Neuronal stem cell (in vitro differentiated cells): ENCODE data around the gene SHQ1.
A peak's percentile ranks its signal among the peaks of the same experiment; 100 is the strongest.

ENCODE experiments used
- DNase-seq: peaks from one replicate; pipeline ENCODE4 v3.0.0-alpha.2; 2013; ENCODE audit warnings: low spot score
- H2AFZ ChIP-seq: one replicate; pipeline ENCODE4 v1.6.1; 2013; ENCODE audit warnings: mild to moderate bottlenecking, low read length, inconsistent platforms
- H2AK5ac ChIP-seq: 2 replicates; pipeline ENCODE4 v1.6.1; 2013; ENCODE audit warnings: low read depth, mild to moderate bottlenecking, inconsistent platforms, low read length, moderate library complexity, mixed read lengths
- H2BK120ac ChIP-seq: 2 replicates; pipeline ENCODE4 v1.6.1; 2013; ENCODE audit warnings: low read depth, mild to moderate bottlenecking, inconsistent platforms, low read length, moderate library complexity, mixed read lengths
- H2BK12ac ChIP-seq: one replicate; pipeline ENCODE4 v1.6.1; 2013; ENCODE audit warnings: low read length, inconsistent platforms
- H2BK15ac ChIP-seq: 2 replicates; pipeline ENCODE4 v1.6.1; 2013; ENCODE audit warnings: mild to moderate bottlenecking, low read length, inconsistent platforms, mixed read lengths
- H2BK5ac ChIP-seq: one replicate; pipeline ENCODE4 v1.6.1; 2013; ENCODE audit warnings: inconsistent platforms, mild to moderate bottlenecking, low read length, moderate library complexity
- H3K14ac ChIP-seq: one replicate; pipeline ENCODE4 v1.6.1; 2013; ENCODE audit warnings: low read length, inconsistent platforms
- H3K18ac ChIP-seq: 2 replicates; pipeline ENCODE4 v1.6.1; 2013; ENCODE audit warnings: low read length, inconsistent platforms
- H3K23ac ChIP-seq: 2 replicates; pipeline ENCODE4 v1.6.1; 2013; ENCODE audit warnings: low read depth, mild to moderate bottlenecking, mixed read lengths, low read length, inconsistent platforms; ENCODE audit not compliant: poor library complexity
- H3K27ac ChIP-seq: replicated peaks from 3 replicates; pipeline ENCODE4 v1.5.1; 2013; ENCODE audit warnings: low read length, inconsistent platforms
- H3K27me3 ChIP-seq, 3 experiments: 2 replicates each; pipeline ENCODE4 v1.6.1; 2013; ENCODE audit warnings: low read length in 3 of 3, mild to moderate bottlenecking in 2 of 3, inconsistent platforms in 1 of 3, low read depth in 1 of 3, mixed read lengths in 1 of 3, moderate library complexity in 1 of 3; ENCODE audit not compliant: control insufficient read depth in 3 of 3, insufficient read depth in 3 of 3
- H3K36me3 ChIP-seq, 2 donors: replicated peaks in 1 of 2; 2 replicates each; pipeline ENCODE4 v1.6.1; 2013; ENCODE audit warnings: low read length in 2 of 2; ENCODE audit not compliant: control insufficient read depth in 2 of 2, insufficient read depth in 2 of 2
- H3K4ac ChIP-seq: 2 replicates; pipeline ENCODE4 v1.6.1; 2013; ENCODE audit warnings: inconsistent platforms, mild to moderate bottlenecking, low read length, moderate library complexity
- H3K4me1 ChIP-seq, 2 donors: 1 replicate in 1 of 2; 2 replicates in 1 of 2; pipeline ENCODE4 v1.6.1; 2013; ENCODE audit warnings: low read length in 2 of 2, low read depth in 1 of 2; ENCODE audit not compliant: control insufficient read depth in 2 of 2, insufficient read depth in 1 of 2
- H3K4me2 ChIP-seq: one replicate; pipeline ENCODE4 v1.6.1; 2013; ENCODE audit warnings: mild to moderate bottlenecking, low read length, inconsistent platforms; ENCODE audit not compliant: insufficient read depth, poor library complexity, severe bottlenecking
- H3K4me3 ChIP-seq, 2 donors: 2 replicates each; pipeline ENCODE4 v1.5.1; 2013; ENCODE audit warnings: low read length in 2 of 2, mild to moderate bottlenecking in 2 of 2, inconsistent platforms in 1 of 2, moderate library complexity in 1 of 2
- H3K79me1 ChIP-seq: one replicate; pipeline ENCODE4 v1.6.1; 2013; ENCODE audit warnings: low read depth, mild to moderate bottlenecking, inconsistent platforms, low read length, moderate library complexity
- H3K9ac ChIP-seq: one replicate; pipeline ENCODE4 v1.6.1; 2013; ENCODE audit warnings: mild to moderate bottlenecking, low read depth, low read length, inconsistent platforms; ENCODE audit not compliant: poor library complexity
- H3K9me3 ChIP-seq, 2 donors: replicated peaks in 1 of 2; 2 replicates each; pipeline versions ENCODE3 to v1.6.1; 2013; ENCODE audit warnings: low read length in 2 of 2, mild to moderate bottlenecking in 2 of 2, inconsistent platforms in 1 of 2, low read depth in 1 of 2, mixed read lengths in 1 of 2, moderate library complexity in 1 of 2; ENCODE audit not compliant: control insufficient read depth in 2 of 2, insufficient read depth in 1 of 2
- H4K8ac ChIP-seq: one replicate; pipeline ENCODE4 v1.6.1; 2013; ENCODE audit warnings: low read depth, mild to moderate bottlenecking, inconsistent platforms, low read length, moderate library complexity
- H4K91ac ChIP-seq: one replicate; pipeline ENCODE4 v1.6.1; 2013; ENCODE audit warnings: low read length, low read depth, mild to moderate bottlenecking, inconsistent platforms; ENCODE audit not compliant: poor library complexity
- WGBS, 2 donors: extraction: QIAGEN DNeasy Blood & Tissue Kit; methylation state at CpG; one replicate each; pipeline ENCODE4 v1.1.7; 2013; ENCODE audit warnings: missing lambda C conversion rate in 2 of 2, mixed read lengths in 1 of 2; ENCODE audit not compliant: insufficient read length in 2 of 2, insufficient replicate concordance in 1 of 2; ENCODE audit errors: extremely low coverage in 2 of 2; 5-methylcytosine and 5-hydroxymethylcytosine counted together

SHQ1 gene

GRCh38 chr3:72887705-72888545 is 39.7 kb upstream of the SHQ1 start, which contains the start of gene GXYLT2:
TSS of gene GXYLT2 (plus strand) at chr3:72888046. CDS start at chr3:72888234, 188 bp downstream.
- H3K9ac ChIP-seq: no peak within 1 kb of the TSS
- no peaks in the 10 kb centered on the region for H3K36me3 ChIP-seq
- no peak within 1 kb of the TSS for H2BK15ac ChIP-seq
- H3K23ac ChIP-seq: no peak within 1 kb of the TSS
- H3K14ac ChIP-seq: no peak within 1 kb of the TSS
- DNase-seq: peak; percentile 67
- peaks cover 7 to 13% of the 10 kb centered on the region in 2 donors for H3K4me1 ChIP-seq
- no CpG with 5 or more reads among the region's 96 CpGs for WGBS, 2 donors
- no peak within 1 kb of the TSS for H4K91ac ChIP-seq
- H2BK120ac ChIP-seq: no peak within 1 kb of the TSS
- no peak within 1 kb of the TSS for H3K27ac ChIP-seq
- H3K79me1 ChIP-seq: no peaks in the 10 kb centered on the region
- no peak within 1 kb of the TSS for H2BK5ac ChIP-seq
- H3K9me3 ChIP-seq: peaks cover 0 to 24% of the 10 kb centered on the region in 2 donors
- H3K4me3 ChIP-seq: peak within 1 kb of the TSS; percentile 27 to 77
- H3K18ac ChIP-seq: no peak within 1 kb of the TSS
- H3K4me2 ChIP-seq: peak within 1 kb of the TSS; percentile 73
- H3K4ac ChIP-seq: no peak within 1 kb of the TSS
- H2BK12ac ChIP-seq: no peak within 1 kb of the TSS
- H2AFZ ChIP-seq: peak within 1 kb of the TSS; percentile 36
- no peak within 1 kb of the TSS for H2AK5ac ChIP-seq
- H4K8ac ChIP-seq: no peak within 1 kb of the TSS
- peaks cover 0 to 92% (median 40%) of the 10 kb centered on the region in 3 experiments for H3K27me3 ChIP-seq

- H3K23ac ChIP-seq: no peak overlapping the region
- H2AFZ ChIP-seq: no peak overlapping the region
- H3K36me3 ChIP-seq: no peaks in the 10 kb centered on the region
- no peak overlapping the region for H3K27ac ChIP-seq
- H4K91ac ChIP-seq: no peak overlapping the region
- no peaks in the 10 kb centered on the region for H3K79me1 ChIP-seq
- no peak overlapping the region for H3K14ac ChIP-seq
- no CpG with 5 or more reads among the region's 7 CpGs for WGBS, 2 donors
- H2BK5ac ChIP-seq: no peak overlapping the region
- no peak overlapping the region for H2BK15ac ChIP-seq
- H2BK12ac ChIP-seq: no peak overlapping the region
- H3K9me3 ChIP-seq: peaks cover 0 to 25% of the 10 kb centered on the region in 2 donors
- H2AK5ac ChIP-seq: no peak overlapping the region
- H3K4me1 ChIP-seq: peaks cover 7 to 13% of the 10 kb centered on the region in 2 donors
- no peak overlapping the region for H4K8ac ChIP-seq
- no peak overlapping the region for H3K4ac ChIP-seq
- peaks cover 0 to 87% (median 34%) of the 10 kb centered on the region in 3 experiments for H3K27me3 ChIP-seq
- peak overlapping the region; percentile 73 for H3K4me2 ChIP-seq
- H2BK120ac ChIP-seq: no peak overlapping the region
- no peak overlapping the region for H3K9ac ChIP-seq
- no peak overlapping the region for H3K18ac ChIP-seq
- DNase-seq: no peak
- H3K4me3 ChIP-seq: peak overlapping the region; percentile 23 to 27
Measured at GRCh38 chr3:72887343-72887704, 39.1 kb upstream of the SHQ1 start.

DNA sequence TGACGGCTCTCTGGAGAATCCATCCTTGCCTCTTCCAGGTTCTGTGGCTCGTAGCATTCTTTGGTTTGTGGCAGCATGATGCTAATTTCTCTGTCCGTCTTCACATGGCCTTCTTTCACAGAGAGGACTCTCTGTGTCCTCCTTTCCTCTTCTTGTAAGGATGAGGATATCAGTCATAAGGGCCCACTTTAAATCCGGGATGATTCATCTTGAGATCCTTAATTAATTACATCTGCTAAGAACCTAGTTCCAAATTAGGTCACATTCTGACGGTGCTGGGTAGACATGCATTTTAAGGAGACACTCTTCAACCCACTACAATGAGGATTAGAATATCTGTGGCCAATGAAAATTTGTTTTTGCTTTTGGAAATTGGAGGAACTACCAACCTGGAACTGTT is 23.9 kb upstream of the SHQ1 start:
- peaks cover 0 to under 1% of the 10 kb centered on the region in 2 donors for H3K9me3 ChIP-seq

DNA sequence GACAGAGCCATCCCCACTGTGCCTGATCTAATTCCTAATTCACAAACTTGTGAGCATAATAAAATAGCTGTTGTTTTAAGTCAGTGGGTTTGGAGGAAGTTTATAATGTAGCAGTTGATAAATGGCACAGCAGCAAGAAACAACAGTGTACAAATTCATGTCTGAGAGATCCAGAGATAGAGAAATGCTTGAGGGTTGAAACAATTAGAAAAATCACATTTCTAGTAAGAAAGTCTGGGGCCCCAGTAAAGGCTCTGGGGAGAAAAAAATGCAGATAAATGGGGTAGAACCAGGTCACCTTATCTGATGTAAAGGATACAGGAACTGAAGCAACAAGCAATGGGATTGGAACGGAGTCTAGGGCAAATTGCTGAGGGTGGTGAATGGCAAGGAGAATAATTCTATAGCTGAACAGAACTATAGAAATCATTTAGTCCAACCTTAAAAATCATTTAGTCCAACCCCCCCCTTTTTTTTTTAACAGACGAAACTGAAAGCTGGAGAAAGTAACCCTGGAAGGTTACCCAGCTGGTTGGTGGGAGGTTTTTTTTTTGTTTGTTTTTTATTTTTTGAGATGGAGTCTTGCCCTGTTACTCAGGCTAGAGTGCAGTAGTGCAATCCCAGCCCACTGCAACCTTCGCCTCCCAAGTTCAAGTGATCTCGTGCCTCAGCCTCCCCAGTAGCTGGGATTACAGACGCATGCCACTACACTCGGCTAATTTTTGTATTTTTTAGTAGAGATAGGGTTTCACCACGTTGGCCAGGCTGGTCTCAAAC is 14.3 kb upstream of the SHQ1 start:
- no peak overlapping the region for H4K91ac ChIP-seq
- H3K18ac ChIP-seq: no peak overlapping the region
- H3K4ac ChIP-seq: no peak overlapping the region
- no peak overlapping the region for H2BK12ac ChIP-seq
- H3K27me3 ChIP-seq: peaks cover 0 to 84% (median 0%) of the 10 kb centered on the region in 3 experiments
- no peaks in the 10 kb centered on the region for H3K4me1 ChIP-seq
- H3K4me2 ChIP-seq: no peak overlapping the region
- no peak overlapping the region for H4K8ac ChIP-seq
- no peaks in the 10 kb centered on the region for H3K36me3 ChIP-seq
- no peak overlapping the region for H3K23ac ChIP-seq
- no peak overlapping the region for H3K4me3 ChIP-seq
- H3K14ac ChIP-seq: no peak overlapping the region
- H3K27ac ChIP-seq: no peak overlapping the region
- H3K79me1 ChIP-seq: no peaks in the 10 kb centered on the region
- H3K9me3 ChIP-seq: no peaks in the 10 kb centered on the region
- H2BK5ac ChIP-seq: no peak overlapping the region
- WGBS, 2 donors: no CpG with 5 or more reads among the region's 7 CpGs
- H2BK15ac ChIP-seq: no peak overlapping the region
- no peak overlapping the region for H2AFZ ChIP-seq
- no peak for DNase-seq
- no peak overlapping the region for H2AK5ac ChIP-seq
- H3K9ac ChIP-seq: no peak overlapping the region
- H2BK120ac ChIP-seq: no peak overlapping the region

More for the DNA sequence above, 23.9 kb upstream of the SHQ1 start:
- no peak for DNase-seq
- Histone ChIP-seq H3K9ac (no peak overlapping the region), H3K4me3 (no peak overlapping the region), H3K14ac (no peak overlapping the region), H3K27me3 (peaks cover 0 to 68% (median 0%) of the 10 kb centered on the region in 3 experiments), H2BK5ac (no peak overlapping the region), H2BK120ac (no peak overlapping the region), H3K4ac (no peak overlapping the region), H3K23ac (no peak overlapping the region), H2AFZ (no peak overlapping the region), H2BK15ac (no peak overlapping the region), H3K36me3 (no peaks in the 10 kb centered on the region), H2AK5ac (no peak overlapping the region), H4K91ac (no peak overlapping the region), H3K4me2 (no peak overlapping the region), H3K18ac (no peak overlapping the region), H3K27ac (no peak overlapping the region), H3K79me1 (no peaks in the 10 kb centered on the region), H3K4me1 (no peaks in the 10 kb centered on the region), H2BK12ac (no peak overlapping the region), H4K8ac (no peak overlapping the region)
- no CpG with 5 or more reads among the region's 5 CpGs for WGBS, 2 donors
